H1 (cell line): Measurements from ENCODE around the gene P2RY8. TPM values are rescaled to one million over a fixed set of nuclear protein-coding genes. Genes with fewer than 3 reads are reported as not detected.

ENCODE experiments used
- CTCF ChIA-PET: fragments of 300-600 bp; sonication (Branson Sonifier 250); formaldehyde crosslinking; loops from one replicate; lab custom pipeline; 2021; ENCODE audit not compliant: partially characterized antibody; lab: Charles Lee
- POLR2A ChIA-PET: fragments of 300-600 bp; sonication (Branson Sonifier 250); formaldehyde crosslinking; loops from one replicate; lab custom pipeline; 2021; ENCODE audit warnings: inconsistent platforms; ENCODE audit not compliant: partially characterized antibody; lab: Charles Lee
- DNase-seq, 2 experiments: peaks; one replicate each; pipeline versions ENCODE4 v3.0.0 to v3.0.0-alpha.2; 2010 to 2022; ENCODE audit warnings: low spot score in 2 of 2, low read depth in 1 of 2, mixed read lengths in 1 of 2
- FAIRE-seq: peaks from 2 replicates; lab custom pipeline; 2011; peaks lifted over from hg19 to GRCh38; lab: Jason Lieb, UNC
- H2AFZ ChIP-seq: 2 replicates; pipeline ENCODE4 v1.8.1; 2012; ENCODE audit warnings: low read length, inconsistent platforms
- H2AK5ac ChIP-seq: 2 replicates; pipeline ENCODE4 v1.6.1; 2013; ENCODE audit warnings: low read depth, low read length
- H2BK120ac ChIP-seq: replicated peaks from 2 replicates; pipeline ENCODE3; 2013; ENCODE audit warnings: low read depth, low read length, inconsistent platforms
- H2BK12ac ChIP-seq: 2 replicates; pipeline ENCODE4 v1.6.1; 2013; ENCODE audit warnings: low read depth, low read length
- H2BK15ac ChIP-seq: 2 replicates; pipeline ENCODE4 v1.6.1; 2013; ENCODE audit warnings: low read length
- H2BK20ac ChIP-seq: 2 replicates; pipeline ENCODE4 v1.6.1; 2013; ENCODE audit warnings: low read length
- H2BK5ac ChIP-seq: 2 replicates; pipeline ENCODE4 v1.6.1; 2013; ENCODE audit warnings: low read depth, low read length
- H3K14ac ChIP-seq: 2 replicates; pipeline ENCODE4 v1.6.1; 2013; ENCODE audit warnings: inconsistent platforms; ENCODE audit not compliant: insufficient read length
- H3K18ac ChIP-seq: 2 replicates; pipeline ENCODE4 v1.6.1; 2013; ENCODE audit warnings: low read length; ENCODE audit errors: extremely low read depth
- H3K23ac ChIP-seq: 2 replicates; pipeline ENCODE4 v1.6.1; 2013; ENCODE audit warnings: inconsistent platforms; ENCODE audit not compliant: insufficient read length
- H3K23me2 ChIP-seq: 2 replicates; pipeline ENCODE4 v1.6.1; 2013; ENCODE audit warnings: low read depth, low read length
- H3K27ac ChIP-seq: 2 replicates; pipeline ENCODE4 v1.6.1; 2011; ENCODE audit warnings: low read depth, low read length, inconsistent platforms
- H3K27me3 ChIP-seq, 4 experiments: replicated peaks in 1 of 4; 1 replicate in 1 of 4; 2 replicates in 3 of 4; pipeline versions ENCODE4 v1.6.1 to v1.8.1; 2011 to 2013; ENCODE audit warnings: low read length in 3 of 4, mild to moderate bottlenecking in 3 of 4, inconsistent platforms in 2 of 4, mixed read lengths in 2 of 4, moderate library complexity in 1 of 4; ENCODE audit not compliant: control insufficient read depth in 3 of 4, insufficient read depth in 3 of 4; ENCODE audit errors: extremely low read depth in 1 of 4
- H3K36me3 ChIP-seq, 4 experiments: 2 replicates each; pipeline versions ENCODE4 v1.6.1 to v1.8.1; 2011 to 2013; ENCODE audit warnings: mild to moderate bottlenecking in 4 of 4, low read length in 3 of 4, moderate library complexity in 2 of 4, control low read depth in 1 of 4, inconsistent platforms in 1 of 4; ENCODE audit not compliant: insufficient read depth in 4 of 4, control insufficient read depth in 2 of 4
- H3K4ac ChIP-seq: replicated peaks from 2 replicates; pipeline ENCODE3; 2013; ENCODE audit warnings: low read length, low read depth, mixed read lengths, inconsistent platforms; ENCODE audit not compliant: insufficient read length
- H3K4me1 ChIP-seq, 4 experiments: replicated peaks in 1 of 4; 1 replicate in 1 of 4; 2 replicates in 3 of 4; pipeline versions ENCODE4 v1.6.1 to v1.8.1; 2011 to 2013; ENCODE audit warnings: low read length in 3 of 4, inconsistent platforms in 2 of 4, mixed read lengths in 1 of 4; ENCODE audit not compliant: insufficient read depth in 4 of 4, control insufficient read depth in 3 of 4
- H3K4me2 ChIP-seq, 2 experiments: 2 replicates each; pipeline versions ENCODE4 v1.6.1 to v1.8.1; 2011 to 2013; ENCODE audit warnings: low read depth in 2 of 2, low read length in 2 of 2, control low read depth in 1 of 2, inconsistent platforms in 1 of 2, mild to moderate bottlenecking in 1 of 2; ENCODE audit not compliant: insufficient read depth in 1 of 2
- H3K4me3 ChIP-seq, 4 experiments: fragments of 200-600, 300-600 bp in 1 of 4; sonication (generic), shearing (Covaris generic), sonication (Bioruptor Twin) in 1 of 4; 2 replicates each; pipeline versions ENCODE4 v1.5.1 to v1.8.1; 2011 to 2016; ENCODE audit warnings: low read length in 4 of 4, low read depth in 3 of 4, control low read depth in 2 of 4, inconsistent platforms in 2 of 4, mild to moderate bottlenecking in 2 of 4, mixed read lengths in 1 of 4, moderate library complexity in 1 of 4; ENCODE audit not compliant: insufficient read depth in 2 of 4; ENCODE audit errors: extremely low read depth in 1 of 4
- H3K56ac ChIP-seq: replicated peaks from 2 replicates; pipeline ENCODE3; 2013; ENCODE audit warnings: low read depth, mild to moderate bottlenecking, mixed read lengths, low read length, inconsistent platforms; ENCODE audit not compliant: insufficient read length
- H3K79me1 ChIP-seq: 2 replicates; pipeline ENCODE4 v1.6.1; 2013; ENCODE audit warnings: low read depth, low read length, control low read depth
- H3K79me2 ChIP-seq, 2 experiments: 2 replicates each; pipeline versions ENCODE4 v1.6.1 to v1.8.1; 2012 to 2013; ENCODE audit warnings: low read length in 2 of 2, mild to moderate bottlenecking in 2 of 2, inconsistent platforms in 1 of 2; ENCODE audit not compliant: insufficient read depth in 2 of 2, control insufficient read depth in 1 of 2
- H3K9ac ChIP-seq, 4 experiments: replicated peaks in 1 of 4; 1 replicate in 1 of 4; 2 replicates in 3 of 4; pipeline versions ENCODE4 v1.6.1 to v1.8.1; 2011 to 2013; ENCODE audit warnings: low read depth in 3 of 4, low read length in 3 of 4, control low read depth in 2 of 4, mild to moderate bottlenecking in 2 of 4, moderate library complexity in 2 of 4, inconsistent platforms in 1 of 4; ENCODE audit errors: extremely low read depth in 1 of 4
- H3K9me3 ChIP-seq, 2 experiments: 2 replicates each; pipeline versions ENCODE4 v1.6.1 to v1.8.1; 2012 to 2013; ENCODE audit warnings: mild to moderate bottlenecking in 2 of 2, moderate library complexity in 2 of 2, control low read depth in 1 of 2, inconsistent platforms in 1 of 2, low read depth in 1 of 2, low read length in 1 of 2, mixed read lengths in 1 of 2; ENCODE audit not compliant: insufficient read depth in 2 of 2
- H4K20me1 ChIP-seq, 2 experiments: replicated peaks in 1 of 2; 2 replicates each; pipeline versions ENCODE3 to v1.8.1; 2011 to 2013; ENCODE audit warnings: inconsistent platforms in 2 of 2, low read length in 2 of 2, mild to moderate bottlenecking in 1 of 2; ENCODE audit not compliant: insufficient read depth in 2 of 2, control insufficient read depth in 1 of 2
- H4K5ac ChIP-seq: 2 replicates; pipeline ENCODE4 v1.6.1; 2013; ENCODE audit warnings: low read length, low read depth, mixed read lengths, inconsistent platforms; ENCODE audit not compliant: insufficient read length
- H4K8ac ChIP-seq: 2 replicates; pipeline ENCODE4 v1.8.0; 2013; ENCODE audit warnings: mild to moderate bottlenecking, moderate library complexity, low read length, inconsistent platforms; ENCODE audit not compliant: insufficient read depth; ENCODE audit errors: extremely low read depth
- H4K91ac ChIP-seq: replicated peaks from 2 replicates; pipeline ENCODE3; 2013; ENCODE audit warnings: low read length, mixed read lengths, inconsistent platforms; ENCODE audit not compliant: insufficient read length
- ASH2L ChIP-seq: fragments of 200-600, 300-600 bp; sonication (generic); IDR thresholded peaks from one replicate; pipeline ENCODE4 v1.7.1; 2017; ENCODE audit warnings: low read length
- BACH1 ChIP-seq: IDR thresholded peaks from 2 replicates; pipeline ENCODE4 v1.6.1; 2012; ENCODE audit warnings: low read length, improper control_type of control experiment
- BCL11A ChIP-seq, 2 experiments: IDR thresholded peaks; one replicate each; pipeline ENCODE4 v1.6.1; 2011; ENCODE audit warnings: low read depth in 2 of 2, low read length in 2 of 2, mild to moderate bottlenecking in 2 of 2
- BRCA1 ChIP-seq: IDR thresholded peaks from 2 replicates; pipeline ENCODE4 v1.6.1; 2012; ENCODE audit warnings: low read depth, low read length, improper control_type of control experiment
- CREB1 ChIP-seq: IDR thresholded peaks from 2 replicates; pipeline ENCODE4 v1.6.1; 2012; ENCODE audit warnings: inconsistent platforms
- EZH2 ChIP-seq: fragments of 200-600 bp; sonication (generic); IDR thresholded peaks from 2 replicates; pipeline ENCODE4 v1.7.1; 2012; ENCODE audit warnings: low read depth, mild to moderate bottlenecking, moderate library complexity, low read length, inconsistent platforms; ENCODE audit not compliant: severe bottlenecking
- FOSL1 ChIP-seq: IDR thresholded peaks from 2 replicates; pipeline ENCODE4 v1.6.1; 2011; ENCODE audit warnings: mild to moderate bottlenecking, low read depth, low read length, moderate library complexity; ENCODE audit not compliant: insufficient read depth
- JUND ChIP-seq: IDR thresholded peaks from 2 replicates; pipeline ENCODE4 v1.6.1; 2011; ENCODE audit warnings: mild to moderate bottlenecking, improper control_type of control experiment, low read length
- POU5F1 ChIP-seq: IDR thresholded peaks from 2 replicates; pipeline ENCODE4 v1.6.1; 2011; ENCODE audit warnings: low read depth, mild to moderate bottlenecking, low read length, moderate library complexity
- RBBP5 ChIP-seq: IDR thresholded peaks from 2 replicates; pipeline ENCODE4 v1.7.1; 2012; ENCODE audit warnings: low read depth, mild to moderate bottlenecking, inconsistent platforms, low read length, moderate library complexity, borderline replicate concordance
- SAP30 ChIP-seq: fragments of 300-600 bp; sonication (generic); IDR thresholded peaks from 2 replicates; pipeline ENCODE4 v1.7.1; 2012; ENCODE audit warnings: low read length, moderate library complexity, mild to moderate bottlenecking, inconsistent platforms; ENCODE audit not compliant: insufficient read depth, insufficient replicate concordance
- SIRT6 ChIP-seq: IDR thresholded peaks from one replicate; pipeline ENCODE4 v1.7.1; 2012; ENCODE audit warnings: low read length, inconsistent platforms
- TAF7 ChIP-seq: optimal IDR thresholded peaks from 2 replicates; pipeline ENCODE3; 2011; ENCODE audit warnings: low read depth, mild to moderate bottlenecking, inconsistent platforms, low read length, moderate library complexity, borderline replicate concordance
- TBP ChIP-seq: IDR thresholded peaks from 2 replicates; pipeline ENCODE4 v1.6.1; 2011; ENCODE audit warnings: low read depth, low read length, improper control_type of control experiment
- USF2 ChIP-seq: IDR thresholded peaks from 2 replicates; pipeline ENCODE4 v1.6.1; 2011; ENCODE audit warnings: low read length, improper control_type of control experiment
- WGBS, 2 experiments: shearing (Covaris generic) in 1 of 2; methylation state at CpG; one replicate each; pipeline versions ENCODE4 v1.1.6 to v1.1.7; 2013 to 2015; ENCODE audit warnings: low lambda C conversion rate in 2 of 2, mixed read lengths in 2 of 2, inconsistent platforms in 1 of 2, low coverage in 1 of 2, missing lambda C conversion rate in 1 of 2; ENCODE audit not compliant: insufficient replicate concordance in 2 of 2, insufficient coverage in 1 of 2, insufficient read length in 1 of 2; ENCODE audit errors: extremely low coverage in 1 of 2, missing lambda C conversion rate in 1 of 2; 5-methylcytosine and 5-hydroxymethylcytosine counted together
- polyA plus RNA-seq, 7 experiments: library from polyadenylated mRNA; depleted of rRNA in 3 of 7; stranded (reverse) in 5 of 7; unstranded in 2 of 7; fragments of >200 nt in 5 of 7; fragments of 200-250 nt in 2 of 7; gene quantifications; 1 replicate in 5 of 7; 2 replicates in 1 of 7; 4 replicates in 1 of 7; pipeline versions ENCODE4 v1.2.1 to v1.2.3, GENCODE V29; 2011 to 2013; ENCODE audit warnings: missing spikeins in 2 of 7, mixed read lengths in 2 of 7
- total RNA-seq: library from RNA; stranded (reverse); fragmentation: NEBNext Ultra II Directional; extraction: Animal tissue kit (Norgen Biotek cat#: 25700); gene quantifications from 2 replicates; pipeline ENCODE4 v1.2.1, GENCODE V29; 2021

The P2RY8 gene
- total and polyA plus RNA-seq, 2 of the 8 experiments (the other 6 are each of a cell fraction or from before 2014, with no cell fraction given) = 0.09 to 0.15 TPM

- no peak overlapping the region for H4K91ac ChIP-seq
- H2AFZ ChIP-seq = no peak overlapping the region
- H2BK5ac ChIP-seq = no peak overlapping the region
- no peaks in the 10 kb centered on the region for H3K9me3 ChIP-seq
- H3K36me3 ChIP-seq = peaks cover 10 to 55% (median 33%) of the 10 kb centered on the region in 4 experiments
- no peaks in the 10 kb centered on the region for H3K27me3 ChIP-seq
- H3K79me2 ChIP-seq = no peaks in the 10 kb centered on the region
- 95% methylated on average over 10 of the region's 10 CpGs; no CpG with 5 or more reads in 1 of the 2 experiments for WGBS, 2 experiments
- no peak overlapping the region for H2AK5ac ChIP-seq
- peaks cover 3 to 7% of the 10 kb centered on the region in 2 experiments for H4K20me1 ChIP-seq
- no peak overlapping the region for H3K18ac ChIP-seq
- no peak overlapping the region for H4K5ac ChIP-seq
- H3K23ac ChIP-seq = no peak overlapping the region
- H3K79me1 ChIP-seq = no peaks in the 10 kb centered on the region
- H3K56ac ChIP-seq = no peak overlapping the region
- H3K27ac ChIP-seq = no peak overlapping the region
- no peak overlapping the region for H2BK20ac ChIP-seq
- no peaks in the 10 kb centered on the region for H3K23me2 ChIP-seq
- no peak overlapping the region for H2BK12ac ChIP-seq
- H2BK120ac ChIP-seq = no peak overlapping the region
- peaks cover 0 to 4% (median 1%) of the 10 kb centered on the region in 4 experiments; a peak in 1 of 7 replicates for H3K4me1 ChIP-seq
- DNase-seq = no peak
- CTCF ChIA-PET = no interaction called here
- no peak overlapping the region for H2BK15ac ChIP-seq
- H3K4me2 ChIP-seq = no peak overlapping the region
- no peak overlapping the region for H3K14ac ChIP-seq
- no peak overlapping the region for H4K8ac ChIP-seq
- no peak for FAIRE-seq
- no peak overlapping the region for H3K4me3 ChIP-seq
- H3K9ac ChIP-seq = no peak overlapping the region
- no peak overlapping the region for H3K4ac ChIP-seq
- POLR2A ChIA-PET = no interaction called here
- TF ChIP-seq JUND = no peak
- TF ChIP-seq BCL11A (IDR thresholded peaks at IDR 0.05; ENCODE audit: low read depth in 2 of 2, low read length in 2 of 2) = no peak
- no peak for TF ChIP-seq USF2
- TF ChIP-seq ASH2L = no peak
- no peak for TF ChIP-seq TAF7
- TF ChIP-seq FOSL1 = no peak
- TF ChIP-seq TBP = no peak
- TF ChIP-seq BACH1 = no peak
- no peak for TF ChIP-seq SIRT6
- no peak for TF ChIP-seq RBBP5
- no peak for TF ChIP-seq BRCA1
- no peak for TF ChIP-seq EZH2
- TF ChIP-seq POU5F1 = no peak
- no peak for TF ChIP-seq SAP30
- no peak for TF ChIP-seq CREB1
Measured at GRCh38 chrX:1430451-1430850, 106.5 kb downstream of the P2RY8 start.
